PC-9 (cell line): ENCODE measurements around the gene ACTBL2. TPM values are rescaled to one million over a fixed set of nuclear protein-coding genes. Genes with fewer than 3 reads are reported as not detected.

Source experiments
- BruUV-seq: library from RNA; stranded (reverse); fragments of 400-500 nt; replicated peaks from 2 replicates; lab custom pipeline; 2021; lab: Mats Ljungman, UMichigan
- CTCF ChIA-PET: fragments of 300-600 bp; sonication (Branson Sonifier 250); formaldehyde crosslinking; loops from one replicate; lab custom pipeline; 2022; ENCODE audit warnings: antibody characterized with exemption; lab: Charles Lee
- POLR2A ChIA-PET: fragments of 300-600 bp; sonication (Branson Sonifier 250); formaldehyde crosslinking; loops from one replicate; lab custom pipeline; 2022; ENCODE audit warnings: antibody characterized with exemption; ENCODE audit not compliant: unreplicated experiment; lab: Charles Lee
- DNase-seq, 2 experiments: peaks; one replicate each; pipeline versions ENCODE4 v3.0.0 to v3.0.0-alpha.2; 2015 to 2022; ENCODE audit warnings: mixed read lengths in 1 of 2
- H2AFZ ChIP-seq: fragments of 200-600 bp; sonication (generic); 2 replicates; pipeline ENCODE4 v1.8.1; 2017; ENCODE audit warnings: antibody characterized with exemption
- H3F3A ChIP-seq: fragments of 200-600 bp; sonication (generic); 2 replicates; pipeline ENCODE4 v1.8.1; 2017; ENCODE audit warnings: antibody characterized with exemption, mild to moderate bottlenecking, low read depth; ENCODE audit not compliant: insufficient read depth
- H3K27ac ChIP-seq: fragments of 200-600 bp; sonication (generic); 2 replicates; pipeline ENCODE4 v1.6.1; 2016; ENCODE audit warnings: mixed run types
- H3K27me3 ChIP-seq: fragments of 200-600 bp; sonication (generic); 2 replicates; pipeline ENCODE4 v1.6.1; 2016; ENCODE audit warnings: low read depth, mixed run types; ENCODE audit not compliant: insufficient read depth
- H3K36me3 ChIP-seq: fragments of 200-600 bp; sonication (generic); 2 replicates; pipeline ENCODE4 v1.6.1; 2016; ENCODE audit warnings: low read depth, mixed run types
- H3K4me1 ChIP-seq: fragments of 200-600 bp; sonication (generic); replicated peaks from 2 replicates; pipeline ENCODE4 v1.6.1; 2016; ENCODE audit warnings: mixed run types; ENCODE audit not compliant: insufficient read depth
- H3K4me2 ChIP-seq: fragments of 200-600 bp; sonication (generic); 2 replicates; pipeline ENCODE4 v1.6.1; 2017; ENCODE audit warnings: mixed run types
- H3K4me3 ChIP-seq: fragments of 200-600 bp; sonication (generic); 2 replicates; pipeline ENCODE4 v1.6.1; 2016; ENCODE audit warnings: mixed run types
- H3K79me2 ChIP-seq: fragments of 200-600 bp; sonication (generic); 2 replicates; pipeline ENCODE4 v1.6.1; 2017; ENCODE audit warnings: low read depth, mixed run types
- H3K9me2 ChIP-seq: fragments of 200-600 bp; sonication (generic); 2 replicates; pipeline ENCODE4 v1.8.1; 2017; ENCODE audit warnings: mild to moderate bottlenecking; ENCODE audit not compliant: insufficient read depth
- H3K9me3 ChIP-seq: fragments of 200-600 bp; sonication (generic); 2 replicates; pipeline ENCODE4 v1.8.1; 2016; ENCODE audit warnings: low read depth; ENCODE audit not compliant: insufficient read depth
- H4K20me1 ChIP-seq: fragments of 200-600 bp; sonication (generic); 2 replicates; pipeline ENCODE4 v1.8.1; 2017; ENCODE audit not compliant: insufficient read depth
- CTCF ChIP-seq: fragments of 200-600 bp; sonication (generic); conservative IDR thresholded peaks from 2 replicates; pipeline ENCODE4 v1.6.1; 2017; ENCODE audit warnings: mixed run types, antibody characterized with exemption, mild to moderate bottlenecking, moderate library complexity
- EZH2 ChIP-seq: fragments of 200-600 bp; sonication (generic); IDR thresholded peaks from 2 replicates; pipeline ENCODE4 v1.8.0; 2017; ENCODE audit warnings: antibody characterized with exemption, low read depth
- intact Hi-C: fragments of 100-400 bp; cut with micrococcal nuclease; formaldehyde crosslinking; loops from one replicate; pipeline ENCODE4 v1.10.0; 2022; ENCODE audit not compliant: unreplicated experiment
- total RNA-seq: library from RNA; stranded (reverse); gene quantifications from 2 replicates; pipeline ENCODE4 v1.2.3, GENCODE V29; 2021

The ACTBL2 gene
- total RNA-seq, 1 experiment from 2014 or later: 0.98 TPM

DNA sequence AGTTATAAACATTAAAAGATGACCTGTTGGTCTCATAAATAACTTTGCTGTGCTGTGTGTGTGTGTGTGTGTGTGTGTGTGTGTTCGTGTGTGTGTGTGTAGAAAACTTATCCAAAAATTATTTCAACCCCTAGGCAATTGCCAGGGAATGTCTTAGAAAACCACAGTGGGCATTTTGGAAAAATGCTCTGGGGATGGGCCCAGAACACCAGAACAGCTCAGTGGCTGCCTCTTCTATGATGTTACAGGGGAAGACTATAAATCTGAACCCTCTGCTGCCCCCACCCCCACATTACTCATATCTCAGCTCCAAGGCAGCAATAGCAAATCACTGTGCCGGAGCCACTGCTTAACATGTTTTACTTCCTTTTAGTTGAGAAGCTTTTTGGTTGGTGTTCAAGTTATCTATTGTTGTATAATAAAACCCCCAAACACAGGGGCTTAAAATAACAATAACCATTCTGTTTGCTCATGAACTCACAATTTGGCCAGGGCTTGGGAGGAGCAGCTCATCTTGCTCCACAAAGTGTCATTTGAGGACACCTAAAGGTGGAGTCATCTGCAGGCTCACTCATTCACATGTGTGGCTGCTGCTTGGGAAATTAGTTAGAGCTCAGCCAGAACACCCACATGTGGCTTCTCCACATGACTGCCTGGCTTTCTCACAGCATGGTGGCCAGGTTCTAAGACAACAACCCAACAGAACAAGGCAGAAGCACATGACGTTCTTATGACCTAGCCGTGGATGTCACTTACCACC lies 40.4 kb downstream of the ACTBL2 start:
- peaks cover 18% of the 10 kb centered on the region for H3F3A ChIP-seq
- no peaks in the 10 kb centered on the region for H3K79me2 ChIP-seq
- BruUV-seq: no TSS peak
- H3K27me3 ChIP-seq: no peaks in the 10 kb centered on the region
- H2AFZ ChIP-seq: peak overlapping the region; percentile 37; the same call in 1 of the 2 replicates
- no peak for TF ChIP-seq CTCF
- TF ChIP-seq EZH2: no peak
- DNase-seq: no peak
- peaks cover 29% of the 10 kb centered on the region for H3K4me1 ChIP-seq
- ChIA-PET CTCF (interaction anchor here (0.5 to 1.4 kb wide), 2 partner anchors 104 to 1018 kb away, joined by 3 to 10 read pairs; no protein-coding TSS in a partner anchor), POLR2A (interaction anchor here (0.5 to 1.0 kb wide), 2 partner anchors 53 to 57 kb away, joined by 3 to 10 read pairs; no protein-coding TSS in a partner anchor)
- H3K4me2 ChIP-seq: peak overlapping the region; percentile 12
- H3K9me2 ChIP-seq: no peaks in the 10 kb centered on the region
- H4K20me1 ChIP-seq: no peaks in the 10 kb centered on the region
- H3K36me3 ChIP-seq: no peaks in the 10 kb centered on the region
- H3K27ac ChIP-seq: peak overlapping the region; percentile 82
- peaks cover 13% of the 10 kb centered on the region; the same call in 1 of the 2 replicates for H3K9me3 ChIP-seq
- intact Hi-C loops: no loop called here
- no peak overlapping the region for H3K4me3 ChIP-seq

GRCh38 chr5:57441557-57441956 lies 41.1 kb downstream of the ACTBL2 start:
- Histone ChIP-seq H3K79me2 (no peaks in the 10 kb centered on the region), H3K9me2 (no peaks in the 10 kb centered on the region), H3K27me3 (no peaks in the 10 kb centered on the region), H3K36me3 (no peaks in the 10 kb centered on the region), H3K4me2 (peak overlapping the region; percentile 12), H3K9me3 (peaks cover 13% of the 10 kb centered on the region; the same call in 1 of the 2 replicates), H4K20me1 (no peaks in the 10 kb centered on the region), H3K4me3 (no peak overlapping the region), H2AFZ (peak overlapping the region; percentile 37; the same call in 1 of the 2 replicates), H3K27ac (peak overlapping the region; percentile 82), H3F3A (peaks cover 25% of the 10 kb centered on the region), H3K4me1 (peaks cover 36% of the 10 kb centered on the region)
- TF ChIP-seq CTCF: no peak
- TF ChIP-seq EZH2: no peak
- ChIA-PET CTCF (interaction anchor here (1.4 kb wide), 1 partner anchor 103 kb away, joined by 10 read pairs; no protein-coding TSS in a partner anchor), POLR2A (interaction anchor here (0.5 to 1.0 kb wide), 6 partner anchors 34 to 437 kb away, joined by 3 to 10 read pairs (median 4); no protein-coding TSS in a partner anchor)
- BruUV-seq: no TSS peak
- DNase-seq: peak; percentile 69 to 77
- intact Hi-C loops: loop anchor here (1.0 kb wide), 1 partner anchor 53 kb away; no protein-coding TSS in a partner anchor

DNA sequence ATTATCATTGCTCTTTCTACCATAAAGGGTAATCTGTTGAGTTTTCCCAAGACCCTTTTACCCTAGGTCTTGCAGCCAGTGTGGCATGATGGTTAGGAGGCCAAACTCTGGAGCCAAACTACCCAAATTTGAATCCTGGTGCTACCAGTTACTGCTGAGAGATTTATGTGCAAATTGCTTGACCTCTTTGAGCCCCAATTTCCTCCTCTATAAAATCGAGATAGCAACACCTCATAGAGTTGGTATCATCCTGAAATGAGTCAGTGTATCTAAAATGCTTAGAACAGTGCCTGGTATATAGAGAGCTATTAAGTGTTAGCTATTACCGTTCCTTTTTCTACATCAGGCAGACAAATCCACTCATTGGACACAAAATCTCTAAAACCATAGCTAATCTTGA lies 43.0 kb downstream of the ACTBL2 start:
- Histone ChIP-seq H3K27me3 (no peaks in the 10 kb centered on the region), H3K4me2 (no peak overlapping the region), H3K9me3 (peaks cover 13% of the 10 kb centered on the region; the same call in 1 of the 2 replicates), H3K9me2 (no peaks in the 10 kb centered on the region), H3F3A (peaks cover 41% of the 10 kb centered on the region), H3K27ac (no peak overlapping the region), H4K20me1 (no peaks in the 10 kb centered on the region), H3K4me3 (no peak overlapping the region), H3K4me1 (peaks cover 52% of the 10 kb centered on the region), H3K79me2 (no peaks in the 10 kb centered on the region), H3K36me3 (no peaks in the 10 kb centered on the region), H2AFZ (no peak overlapping the region)
- BruUV-seq: no TSS peak
- POLR2A ChIA-PET: interaction anchor here (0.6 to 0.7 kb wide), 2 partner anchors 43 to 73 kb away, joined by 4 read pairs; no protein-coding TSS in a partner anchor
- DNase-seq: no peak
- intact Hi-C loops: loop anchor here (5.0 kb wide), 2 partner anchors 57 to 448 kb away; no protein-coding TSS in a partner anchor
- CTCF ChIA-PET: no interaction called here
- TF ChIP-seq EZH2: no peak
- TF ChIP-seq CTCF: no peak
